Measurements from ENCODE around the gene ADD3.

The ADD3 gene

GRCh38 chr10:110007701-110008517 is at the start of gene ADD3:
TSS of gene ADD3 (plus strand) at chr10:110007984. CDS start at chr10:110100654, 92,670 bp downstream.
- CTCF ChIA-PET = interaction anchor here (1.2 to 1.6 kb wide), 3 partner anchors 27 to 124 kb away, joined by 3 to 7 read pairs (median 3); no protein-coding TSS in a partner anchor
- POLR2A ChIA-PET = interaction anchor here (0.8 to 2.3 kb wide), 13 partner anchors 8 to 299 kb away, joined by 3 to 13 read pairs (median 4); no protein-coding TSS in a partner anchor
- DNase-seq (ENCODE audit: extremely low spot score) = peak; percentile 99
- TF ChIP-seq LEF1 (IDR thresholded peaks at IDR 0.05; ENCODE audit: borderline replicate concordance) (no peak), BHLHE40 (IDR thresholded peaks at IDR 0.05; ENCODE audit: borderline replicate concordance) (no peak), CTBP1 (IDR thresholded peaks at IDR 0.05; ENCODE audit: borderline replicate concordance) (no peak), FOXA1 (IDR thresholded peaks at IDR 0.05) (no peak), TARDBP (IDR thresholded peaks at IDR 0.05) (no peak), L3MBTL2 (conservative IDR thresholded peaks at IDR 0.05) (no peak), NFRKB (IDR thresholded peaks at IDR 0.05) (no peak), ARNT (IDR thresholded peaks at IDR 0.05) (no peak), SUZ12 (IDR thresholded peaks at IDR 0.05) (no peak), HDGF (IDR thresholded peaks at IDR 0.05; ENCODE audit: borderline replicate concordance) (no peak), SP1 (IDR thresholded peaks at IDR 0.05) (no peak), ZNF384 (IDR thresholded peaks at IDR 0.05) (no peak), ELF4 (IDR thresholded peaks at IDR 0.05) (no peak), FOXM1 (IDR thresholded peaks at IDR 0.05; ENCODE audit: borderline replicate concordance) (no peak), FOXK2 (IDR thresholded peaks at IDR 0.05) (no peak)
- TF ChIP-seq, protein P1, sequence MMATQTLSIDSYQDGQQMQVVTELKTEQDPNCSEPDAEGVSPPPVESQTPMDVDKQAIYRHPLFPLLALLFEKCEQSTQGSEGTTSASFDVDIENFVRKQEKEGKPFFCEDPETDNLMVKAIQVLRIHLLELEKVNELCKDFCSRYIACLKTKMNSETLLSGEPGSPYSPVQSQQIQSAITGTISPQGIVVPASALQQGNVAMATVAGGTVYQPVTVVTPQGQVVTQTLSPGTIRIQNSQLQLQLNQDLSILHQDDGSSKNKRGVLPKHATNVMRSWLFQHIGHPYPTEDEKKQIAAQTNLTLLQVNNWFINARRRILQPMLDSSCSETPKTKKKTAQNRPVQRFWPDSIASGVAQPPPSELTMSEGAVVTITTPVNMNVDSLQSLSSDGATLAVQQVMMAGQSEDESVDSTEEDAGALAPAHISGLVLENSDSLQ (IDR thresholded peaks at IDR 0.05) = no peak

GRCh38 chr10:109958059-109958458 is 49.7 kb upstream of the ADD3 start:
- POLR2A ChIA-PET = no interaction called here

DNA sequence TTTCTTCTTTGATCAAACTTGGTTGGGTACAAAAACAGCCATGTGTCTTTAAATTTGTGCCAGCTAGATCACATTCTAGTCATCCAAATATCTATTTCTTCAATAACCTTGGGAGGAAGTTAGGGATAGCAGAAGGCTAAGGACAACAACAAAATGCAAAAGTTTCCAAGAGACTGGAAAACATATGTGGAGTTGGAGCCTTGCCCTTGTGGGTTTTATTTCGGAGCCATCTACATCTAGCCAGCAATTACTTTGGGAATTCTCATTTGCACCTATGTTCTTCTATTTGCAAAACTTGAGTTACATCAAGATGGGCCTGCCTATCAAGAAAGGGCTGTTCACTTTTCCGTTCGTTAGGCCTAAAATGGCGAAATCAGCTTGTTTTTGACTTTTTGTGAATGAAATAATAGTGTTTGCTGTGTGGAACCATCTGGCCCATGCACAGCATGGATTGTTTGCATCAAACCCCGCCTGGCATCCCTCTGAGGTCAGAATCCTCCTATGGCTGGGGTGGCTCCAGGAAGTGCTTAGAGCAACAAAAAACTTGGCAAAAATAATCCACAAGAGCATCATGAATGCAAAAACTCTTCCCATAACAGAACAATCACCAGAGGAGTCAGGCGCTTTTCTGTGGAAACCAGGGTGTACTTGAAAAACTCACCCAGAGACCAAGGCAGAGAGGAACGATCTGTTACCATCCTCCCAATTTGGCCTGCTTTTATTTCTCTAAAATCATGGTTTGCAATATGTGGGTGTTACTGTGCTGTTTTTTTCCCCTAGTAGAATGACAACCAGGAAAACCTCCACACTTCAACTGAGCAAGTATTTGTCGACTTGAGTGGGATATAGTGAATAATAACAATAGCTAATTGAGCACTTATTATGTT is 48.3 kb upstream of the ADD3 start:
- POLR2A ChIA-PET = no interaction called here
- CTCF ChIA-PET = no interaction called here

More at GRCh38 chr10:109958059-109958458, 49.7 kb upstream of the ADD3 start:
- CTCF ChIA-PET = interaction anchor here (1.4 kb wide), 1 partner anchor 58 kb away, joined by 3 read pairs; no protein-coding TSS in a partner anchor
- TF ChIP-seq HDGF (IDR thresholded peaks at IDR 0.05; ENCODE audit: borderline replicate concordance) = no peak
- no peak for TF ChIP-seq LEF1 (IDR thresholded peaks at IDR 0.05; ENCODE audit: borderline replicate concordance)
- no peak for TF ChIP-seq ARNT (IDR thresholded peaks at IDR 0.05)
- no peak for TF ChIP-seq CTBP1 (IDR thresholded peaks at IDR 0.05; ENCODE audit: borderline replicate concordance)
- no peak for TF ChIP-seq ZNF384 (IDR thresholded peaks at IDR 0.05)
- no peak for TF ChIP-seq SUZ12 (IDR thresholded peaks at IDR 0.05)
- TF ChIP-seq, protein P1 (IDR thresholded peaks at IDR 0.05) = no peak
- no peak for TF ChIP-seq FOXA1 (IDR thresholded peaks at IDR 0.05)
- TF ChIP-seq L3MBTL2 (conservative IDR thresholded peaks at IDR 0.05) = no peak
- no peak for TF ChIP-seq FOXK2 (IDR thresholded peaks at IDR 0.05)
- no peak for TF ChIP-seq FOXM1 (IDR thresholded peaks at IDR 0.05; ENCODE audit: borderline replicate concordance)
- no peak for TF ChIP-seq ELF4 (IDR thresholded peaks at IDR 0.05)
- TF ChIP-seq NFRKB (IDR thresholded peaks at IDR 0.05) = no peak
- TF ChIP-seq BHLHE40 (IDR thresholded peaks at IDR 0.05; ENCODE audit: borderline replicate concordance) = no peak
- DNase-seq (ENCODE audit: extremely low spot score) = no peak

GRCh38 chr10:109960682-109961081 is 47.1 kb upstream of the ADD3 start:
- TF ChIP-seq BHLHE40 (IDR thresholded peaks at IDR 0.05; ENCODE audit: borderline replicate concordance) (no peak), TARDBP (IDR thresholded peaks at IDR 0.05) (no peak), ELF4 (IDR thresholded peaks at IDR 0.05) (no peak), ARNT (IDR thresholded peaks at IDR 0.05) (no peak), L3MBTL2 (conservative IDR thresholded peaks at IDR 0.05) (no peak), SP1 (IDR thresholded peaks at IDR 0.05) (no peak)
- ChIA-PET POLR2A (no interaction called here), CTCF (no interaction called here)
- no peak for DNase-seq (ENCODE audit: extremely low spot score)

More for the DNA sequence above, 48.3 kb upstream of the ADD3 start:
- TF ChIP-seq TARDBP (IDR thresholded peaks at IDR 0.05) (no peak), CTBP1 (IDR thresholded peaks at IDR 0.05; ENCODE audit: borderline replicate concordance) (no peak), ZNF384 (IDR thresholded peaks at IDR 0.05) (no peak), FOXM1 (IDR thresholded peaks at IDR 0.05; ENCODE audit: borderline replicate concordance) (no peak), LEF1 (IDR thresholded peaks at IDR 0.05; ENCODE audit: borderline replicate concordance) (no peak), SP1 (IDR thresholded peaks at IDR 0.05) (no peak), ELF4 (IDR thresholded peaks at IDR 0.05) (no peak), NFRKB (IDR thresholded peaks at IDR 0.05) (no peak), L3MBTL2 (conservative IDR thresholded peaks at IDR 0.05) (no peak), BHLHE40 (IDR thresholded peaks at IDR 0.05; ENCODE audit: borderline replicate concordance) (no peak), HDGF (IDR thresholded peaks at IDR 0.05; ENCODE audit: borderline replicate concordance) (no peak)
- TF ChIP-seq, protein P1 (IDR thresholded peaks at IDR 0.05) = no peak
- DNase-seq (ENCODE audit: extremely low spot score) = no peak
